ENCODE measurements around the gene LAYN. TPM values are rescaled to one million over a fixed set of nuclear protein-coding genes. Genes with fewer than 3 reads are reported as not detected.

Gene LAYN
- total and polyA plus RNA-seq, 7 donors: 0.60 to 12.6 (median 8.0) TPM

- no peak for ATAC-seq
- Histone ChIP-seq H3K36me3 (ENCODE audit: insufficient read depth in 1 of 2, low read depth in 1 of 2) (no peaks in the 10 kb centered on the region), H3K27ac (no peak overlapping the region), H3K27me3 (ENCODE audit: insufficient read depth in 3 of 3, low read length in 2 of 3) (no peaks in the 10 kb centered on the region), H3K4me3 (no peak overlapping the region), H3K9me3 (no peaks in the 10 kb centered on the region), H3K4me1 (no peaks in the 10 kb centered on the region)
- DNase-seq: no peak
- WGBS, 3 donors: 39 to 69% (median 45%) methylated on average over 1 of the region's 1 CpG
- intact Hi-C loops (cut with DNase I): no loop called here
- TF ChIP-seq, protein P1, sequence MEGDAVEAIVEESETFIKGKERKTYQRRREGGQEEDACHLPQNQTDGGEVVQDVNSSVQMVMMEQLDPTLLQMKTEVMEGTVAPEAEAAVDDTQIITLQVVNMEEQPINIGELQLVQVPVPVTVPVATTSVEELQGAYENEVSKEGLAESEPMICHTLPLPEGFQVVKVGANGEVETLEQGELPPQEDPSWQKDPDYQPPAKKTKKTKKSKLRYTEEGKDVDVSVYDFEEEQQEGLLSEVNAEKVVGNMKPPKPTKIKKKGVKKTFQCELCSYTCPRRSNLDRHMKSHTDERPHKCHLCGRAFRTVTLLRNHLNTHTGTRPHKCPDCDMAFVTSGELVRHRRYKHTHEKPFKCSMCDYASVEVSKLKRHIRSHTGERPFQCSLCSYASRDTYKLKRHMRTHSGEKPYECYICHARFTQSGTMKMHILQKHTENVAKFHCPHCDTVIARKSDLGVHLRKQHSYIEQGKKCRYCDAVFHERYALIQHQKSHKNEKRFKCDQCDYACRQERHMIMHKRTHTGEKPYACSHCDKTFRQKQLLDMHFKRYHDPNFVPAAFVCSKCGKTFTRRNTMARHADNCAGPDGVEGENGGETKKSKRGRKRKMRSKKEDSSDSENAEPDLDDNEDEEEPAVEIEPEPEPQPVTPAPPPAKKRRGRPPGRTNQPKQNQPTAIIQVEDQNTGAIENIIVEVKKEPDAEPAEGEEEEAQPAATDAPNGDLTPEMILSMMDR (IDR thresholded peaks at IDR 0.05): no peak
These were observed 57.6 kb downstream of the LAYN start for GRCh38 chr11:111598148-111598547.

DNA sequence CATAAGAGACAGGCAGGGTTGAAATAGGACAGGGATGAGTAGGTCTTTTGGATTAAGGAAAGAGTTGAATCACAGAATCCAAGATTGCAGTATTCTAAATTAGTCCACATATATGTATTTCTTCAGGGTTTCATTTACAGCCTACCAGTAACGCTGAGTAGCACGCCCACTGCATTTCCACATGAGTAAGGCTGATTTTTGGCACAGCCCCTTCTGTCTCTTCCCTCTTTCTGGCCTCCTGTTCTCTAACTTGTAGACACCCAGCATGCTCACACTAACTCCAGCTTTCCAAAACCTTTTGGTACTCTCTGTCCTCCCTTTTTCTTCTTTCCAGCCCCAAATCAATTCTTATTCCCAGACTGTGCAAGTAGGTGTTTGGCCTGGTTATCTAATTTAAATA lies 58.0 kb downstream of the LAYN start:
- 47 to 56% (median 53%) methylated on average over 2 of the region's 2 CpGs for WGBS, 3 donors
- DNase-seq (no peak), ATAC-seq (no peak)
- Histone ChIP-seq H3K9me3 (no peaks in the 10 kb centered on the region), H3K4me3 (no peak overlapping the region), H3K27me3 (ENCODE audit: insufficient read depth in 3 of 3, low read length in 2 of 3) (no peaks in the 10 kb centered on the region), H3K36me3 (ENCODE audit: insufficient read depth in 1 of 2, low read depth in 1 of 2) (no peaks in the 10 kb centered on the region), H3K4me1 (no peaks in the 10 kb centered on the region), H3K27ac (no peak overlapping the region)
- intact Hi-C loops (cut with DNase I): no loop called here
- TF ChIP-seq, protein P1 (IDR thresholded peaks at IDR 0.05): no peak

DNA sequence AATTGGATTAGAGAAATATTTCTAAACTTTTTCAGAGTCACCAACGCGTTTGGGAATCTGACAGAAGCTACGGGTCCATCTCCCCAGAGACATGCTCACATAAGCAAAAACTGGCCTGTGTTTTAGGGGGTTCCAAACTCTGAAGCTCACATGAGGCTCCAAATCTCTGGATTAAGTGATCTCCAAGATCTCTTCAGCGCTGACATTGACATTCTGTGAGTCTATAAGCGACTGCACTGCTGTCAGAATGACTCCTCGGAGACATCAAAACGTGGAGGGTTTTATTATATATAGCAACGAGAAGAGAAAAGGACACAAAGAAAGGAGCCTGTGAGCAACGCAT lies 61.1 kb downstream of the LAYN start:
- TF ChIP-seq, protein P1 (IDR thresholded peaks at IDR 0.05): no peak
- Histone ChIP-seq H3K27me3 (ENCODE audit: insufficient read depth in 3 of 3, low read length in 2 of 3) (no peaks in the 10 kb centered on the region), H3K27ac (peak overlapping the region; percentile 94), H3K4me3 (peak overlapping the region; percentile 82), H3K4me1 (peaks cover 18% of the 10 kb centered on the region), H3K36me3 (ENCODE audit: insufficient read depth in 1 of 2, low read depth in 1 of 2) (no peaks in the 10 kb centered on the region), H3K9me3 (no peaks in the 10 kb centered on the region)
- 7 to 16% (median 8%) methylated on average over 9 of the region's 9 CpGs for whole genome bisulfite sequencing, 3 donors
- intact Hi-C loops (cut with DNase I): loop anchor here (1.0 to 10.0 kb wide), 5 partner anchors 93 to 241 kb away; no protein-coding TSS in a partner anchor
- ATAC-seq (no peak), DNase-seq (no peak)

DNA sequence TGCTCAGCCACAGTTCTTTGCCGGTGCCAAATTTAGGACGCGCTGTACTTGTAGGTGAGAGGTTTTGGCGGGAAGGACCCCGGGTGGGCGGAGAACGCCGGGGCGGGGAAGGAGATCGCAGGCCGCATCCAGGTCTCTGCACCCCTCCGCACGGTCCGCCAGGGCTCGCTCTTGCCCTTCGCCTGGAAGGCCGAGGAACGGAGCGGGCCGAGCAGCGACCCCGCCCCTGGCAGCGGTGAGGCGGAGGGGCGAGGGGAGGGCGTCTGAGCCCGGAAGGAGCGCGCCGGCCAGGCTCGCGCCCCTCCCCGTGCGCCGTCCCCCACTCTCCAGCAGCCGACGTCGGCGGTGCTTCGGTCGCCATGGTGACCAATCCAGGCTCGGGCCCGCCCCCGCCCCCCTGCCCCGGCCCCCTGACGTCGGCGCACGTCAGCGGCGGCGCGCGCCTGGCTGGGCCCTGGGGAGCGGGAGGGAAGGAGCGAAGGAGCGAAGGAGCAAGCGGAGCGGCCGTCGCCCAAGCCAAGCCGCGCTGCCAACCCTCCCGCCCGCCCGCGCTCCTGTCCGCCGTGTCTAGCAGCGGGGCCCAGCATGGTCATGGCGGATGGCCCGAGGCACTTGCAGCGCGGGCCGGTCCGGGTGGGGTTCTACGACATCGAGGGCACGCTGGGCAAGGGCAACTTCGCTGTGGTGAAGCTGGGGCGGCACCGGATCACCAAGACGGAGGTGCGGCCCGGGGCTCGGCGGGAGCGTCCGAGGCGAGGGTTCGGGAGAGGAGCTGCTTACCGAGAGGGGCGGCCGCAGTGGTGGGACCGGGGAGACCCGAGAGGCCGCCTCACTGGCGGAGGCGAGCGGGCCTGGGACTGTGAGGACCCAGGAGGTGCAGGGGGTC lies 61.7 kb downstream of the LAYN start, which contains the start of gene SIK2:
SIK2 (plus strand) TSS at position 471 of the 886 bp plus-strand sequence; CDS start at position 586, 115 bp downstream.
- TF ChIP-seq, protein P1 (IDR thresholded peaks at IDR 0.05): peak; percentile 93
- Histone ChIP-seq H3K4me3 (peak within 1 kb of the TSS; percentile 82), H3K9me3 (no peaks in the 10 kb centered on the region), H3K27me3 (ENCODE audit: insufficient read depth in 3 of 3, low read length in 2 of 3) (no peaks in the 10 kb centered on the region), H3K36me3 (ENCODE audit: insufficient read depth in 1 of 2, low read depth in 1 of 2) (no peaks in the 10 kb centered on the region), H3K4me1 (peaks cover 25% of the 10 kb centered on the region), H3K27ac (peak within 1 kb of the TSS; percentile 94)
- peak; percentile 91 to 95 (median 93) for ATAC-seq
- 0 to 1% (median 1%) methylated on average over 69 to 100 of the region's 100 CpGs for WGBS, 3 donors
- intact Hi-C loops (cut with DNase I): loop anchor here (1.0 to 10.0 kb wide), 7 partner anchors 93 to 240 kb away; no protein-coding TSS in a partner anchor
- DNase-seq: peak; percentile 94 to 97

Measured in psoas muscle (tissue), 8 donors.